ENCODE data around the gene ARL2.
"Not testable (repeated sequence)": the region's sequence is repeated elsewhere in the genome, so short reads cannot be mapped to it uniquely, and the experiment has no call there.

The ARL2 gene

DNA sequence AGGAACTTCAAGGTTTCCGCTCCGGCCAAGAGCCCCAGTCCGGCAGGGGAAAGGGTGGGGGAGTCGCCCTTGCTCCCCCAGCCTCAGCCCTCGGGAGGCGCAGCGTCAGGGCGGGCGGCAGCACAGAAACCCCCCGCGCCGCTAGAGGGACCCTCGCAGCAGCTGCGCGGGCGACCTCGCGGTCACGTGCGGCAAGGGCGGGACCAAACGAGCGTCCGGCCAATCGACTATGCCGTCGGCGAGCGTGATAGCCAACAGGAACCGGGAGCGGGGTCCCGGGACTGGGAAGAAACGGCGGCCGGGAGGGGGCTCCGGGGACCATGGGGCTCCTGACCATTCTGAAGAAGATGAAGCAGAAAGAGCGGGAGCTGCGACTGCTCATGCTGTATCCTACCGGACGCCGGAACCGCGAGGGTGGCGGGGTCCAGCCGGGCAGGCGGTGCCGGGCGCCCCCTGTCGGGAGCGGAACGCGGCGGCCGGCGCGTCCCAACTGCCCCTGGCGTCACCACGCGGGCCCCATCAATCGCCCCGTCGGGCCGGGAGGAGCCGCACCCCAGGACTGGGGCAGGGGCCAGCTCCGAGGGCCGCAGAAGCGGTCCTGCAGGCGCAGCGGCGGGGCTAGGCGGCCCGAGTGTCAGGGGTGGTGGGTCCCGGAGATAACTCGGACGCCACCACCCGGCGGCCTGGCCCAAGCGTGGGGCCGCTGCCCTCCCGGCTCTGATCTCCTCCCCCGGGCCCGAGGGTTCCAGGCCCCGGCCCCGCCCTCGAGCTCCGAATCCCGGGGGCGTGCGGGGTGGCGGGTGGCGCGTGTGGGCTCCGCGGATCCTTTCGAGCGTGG lies at the start of gene ARL2:
ARL2 (plus strand) TSS at position 273 of the 838 bp plus-strand sequence; CDS start at position 321, 48 bp downstream.
- peak; percentile 87 for DNase-seq

DNA sequence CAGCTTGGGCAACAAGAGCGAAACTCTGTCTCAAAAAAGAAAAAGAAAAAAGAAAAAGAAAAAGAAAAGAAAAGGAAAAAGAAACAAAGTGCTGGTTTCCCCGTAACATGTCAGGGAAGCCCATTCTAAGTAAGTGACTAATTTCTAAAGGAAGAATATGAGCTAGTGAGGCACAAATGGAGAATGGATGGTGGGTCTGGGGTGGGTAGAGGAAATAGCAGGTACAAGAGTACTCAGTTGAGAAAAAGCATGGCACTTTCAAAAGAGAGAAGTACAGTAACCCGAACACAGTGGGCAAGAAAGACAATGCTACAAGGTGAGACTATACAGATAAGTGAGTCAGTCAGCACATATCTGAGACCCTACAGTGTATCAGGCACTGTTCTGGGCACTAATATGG lies 46.6 kb upstream of the ARL2 start:
- DNase-seq, result no peak

DNA sequence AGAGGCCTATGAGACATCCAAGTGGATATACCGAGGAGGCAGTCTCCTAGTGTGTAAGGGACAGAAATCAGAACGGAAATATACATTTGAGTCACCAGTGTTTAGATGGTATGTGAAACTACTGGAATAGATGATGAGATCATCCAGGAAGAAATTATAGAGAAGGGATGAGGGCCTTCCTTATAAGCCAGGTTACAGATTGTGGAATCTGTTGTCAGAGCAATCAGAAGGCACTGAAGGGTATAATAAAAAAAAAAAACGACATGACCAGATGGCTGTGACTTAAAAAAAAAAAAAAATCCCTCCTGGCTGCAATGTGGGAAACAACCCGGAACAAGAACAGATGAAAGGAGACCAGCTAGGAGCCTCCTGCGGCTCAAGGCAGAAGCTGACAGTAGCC lies 44.8 kb upstream of the ARL2 start:
- no peak for DNase-seq

DNA sequence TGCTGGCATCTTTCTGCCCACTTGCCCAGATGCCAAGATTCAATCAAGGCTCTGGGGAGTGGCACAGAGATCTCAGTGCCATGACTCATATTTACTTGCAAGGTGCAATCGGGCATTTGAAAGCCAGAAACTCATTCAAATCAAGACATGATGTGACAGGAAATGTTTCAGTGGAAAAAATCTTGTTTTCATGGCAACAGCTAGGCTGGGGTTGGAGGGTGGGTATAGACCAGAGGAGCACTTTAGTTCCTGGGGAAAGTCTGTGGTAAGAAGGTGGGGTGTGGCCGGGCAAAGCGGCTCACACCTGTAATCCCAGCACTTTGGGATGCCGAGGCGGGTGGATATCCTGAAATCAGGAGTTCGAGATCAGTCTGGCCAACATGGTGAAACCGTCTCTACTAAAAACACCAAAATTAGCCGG lies 43.2 kb upstream of the ARL2 start:
- DNase-seq, result peak; percentile 43

DNA sequence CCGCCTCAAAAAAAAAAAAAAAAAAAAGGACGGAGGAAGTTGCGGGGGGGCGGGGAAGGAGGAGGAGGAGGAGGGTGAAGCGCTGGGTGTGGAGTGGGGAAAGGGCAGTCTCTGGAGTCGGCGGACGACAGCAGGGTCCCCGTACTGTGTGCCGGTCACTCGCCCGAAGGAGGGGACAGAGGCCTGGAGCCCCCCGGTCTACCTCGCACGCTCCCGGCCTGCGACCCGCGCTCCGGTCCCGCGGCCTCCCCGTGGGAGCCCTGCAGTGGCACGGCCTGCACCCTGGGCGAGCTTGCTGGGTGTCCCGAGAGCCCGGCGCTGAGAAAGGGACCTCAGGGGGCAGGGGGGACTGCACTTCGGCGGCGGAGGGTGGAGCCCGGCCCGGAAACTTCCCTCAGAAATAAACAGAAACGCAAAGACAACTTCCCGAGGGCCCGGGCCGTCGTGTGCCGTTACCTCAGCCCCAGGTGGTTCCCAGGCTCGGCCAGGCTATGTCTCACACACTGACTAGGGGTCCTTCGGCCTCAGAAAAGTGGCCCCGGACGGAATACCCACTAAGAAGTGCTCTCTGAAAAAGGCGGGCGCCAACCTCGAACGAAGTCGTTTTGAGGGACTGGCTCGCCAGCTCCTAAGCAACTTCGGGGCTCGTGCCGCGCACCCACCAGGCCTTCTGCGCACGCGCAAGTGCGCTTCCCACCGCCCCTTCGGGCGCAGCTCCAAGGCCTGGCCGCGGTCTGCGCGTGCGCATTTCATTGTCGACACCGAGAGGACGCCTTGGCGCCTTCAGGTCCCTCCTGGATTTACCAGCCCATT lies 42.3 kb upstream of the ARL2 start, which contains the start of gene MAJIN:
MAJIN (minus strand) TSS at position 688 of the 813 bp plus-strand sequence. CDS start 12,703 bp downstream, outside the sequence.
- DNase-seq, result peak; percentile 85

DNA sequence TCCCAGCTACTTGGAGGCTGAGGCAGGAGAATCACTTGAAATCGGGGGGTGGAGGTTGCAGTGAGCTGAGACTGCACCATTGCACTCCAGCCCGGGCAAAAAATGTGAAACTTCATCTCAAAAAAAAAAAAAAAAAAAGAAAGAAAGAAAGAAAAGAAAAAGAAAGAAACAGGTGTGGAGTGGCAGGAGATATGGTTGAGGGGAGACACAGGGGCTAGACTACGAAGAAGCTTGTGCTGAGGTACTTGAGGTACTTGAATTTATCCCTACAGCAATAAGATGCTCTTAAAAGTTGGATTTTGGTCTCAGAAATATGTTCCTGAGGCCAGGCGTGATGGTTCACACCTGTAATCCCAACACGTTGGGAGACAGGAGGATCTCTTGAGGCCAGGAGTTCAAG lies 39.8 kb upstream of the ARL2 start:
- DNase-seq, result no peak

DNA sequence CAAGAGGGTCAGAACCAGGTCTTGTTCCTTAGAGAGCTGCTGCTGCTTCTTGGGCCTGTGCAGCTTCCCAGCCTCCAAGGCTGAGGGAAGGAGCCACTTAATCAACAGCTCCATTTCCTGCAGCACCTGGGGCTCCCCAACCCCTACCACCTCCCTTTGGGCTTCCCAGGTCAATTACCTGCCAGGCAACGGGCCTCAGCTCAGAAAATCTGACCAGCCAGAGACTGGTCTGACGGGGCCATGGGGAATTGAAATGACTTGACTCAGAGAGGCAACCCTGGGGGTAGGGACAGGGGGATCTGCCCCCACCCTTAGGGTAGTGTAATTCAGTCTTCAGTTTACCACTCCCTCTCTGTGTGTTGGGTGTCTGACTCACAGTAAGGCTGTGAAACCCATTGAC lies 37.3 kb upstream of the ARL2 start:
- no peak for DNase-seq

DNA sequence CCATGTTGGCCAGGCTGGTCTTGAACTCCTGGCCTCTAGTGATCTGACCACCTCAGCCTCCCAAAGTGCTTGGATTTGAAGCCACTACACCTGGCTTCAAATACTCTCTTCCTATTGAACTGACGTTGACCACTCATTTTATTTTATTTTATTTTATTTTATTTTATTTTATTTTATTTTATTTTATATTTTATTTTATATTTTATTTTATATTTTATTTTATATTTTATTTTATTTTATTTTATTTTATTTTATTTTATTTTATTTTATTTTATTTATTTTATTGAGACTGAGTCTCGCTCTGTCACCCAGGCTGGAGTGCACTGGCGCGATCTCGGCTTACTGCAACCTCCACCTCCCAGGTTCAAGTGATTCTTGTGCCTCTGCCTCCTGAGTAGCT lies 30.6 kb upstream of the ARL2 start:
- DNase-seq, result not testable (repeated sequence)

DNA sequence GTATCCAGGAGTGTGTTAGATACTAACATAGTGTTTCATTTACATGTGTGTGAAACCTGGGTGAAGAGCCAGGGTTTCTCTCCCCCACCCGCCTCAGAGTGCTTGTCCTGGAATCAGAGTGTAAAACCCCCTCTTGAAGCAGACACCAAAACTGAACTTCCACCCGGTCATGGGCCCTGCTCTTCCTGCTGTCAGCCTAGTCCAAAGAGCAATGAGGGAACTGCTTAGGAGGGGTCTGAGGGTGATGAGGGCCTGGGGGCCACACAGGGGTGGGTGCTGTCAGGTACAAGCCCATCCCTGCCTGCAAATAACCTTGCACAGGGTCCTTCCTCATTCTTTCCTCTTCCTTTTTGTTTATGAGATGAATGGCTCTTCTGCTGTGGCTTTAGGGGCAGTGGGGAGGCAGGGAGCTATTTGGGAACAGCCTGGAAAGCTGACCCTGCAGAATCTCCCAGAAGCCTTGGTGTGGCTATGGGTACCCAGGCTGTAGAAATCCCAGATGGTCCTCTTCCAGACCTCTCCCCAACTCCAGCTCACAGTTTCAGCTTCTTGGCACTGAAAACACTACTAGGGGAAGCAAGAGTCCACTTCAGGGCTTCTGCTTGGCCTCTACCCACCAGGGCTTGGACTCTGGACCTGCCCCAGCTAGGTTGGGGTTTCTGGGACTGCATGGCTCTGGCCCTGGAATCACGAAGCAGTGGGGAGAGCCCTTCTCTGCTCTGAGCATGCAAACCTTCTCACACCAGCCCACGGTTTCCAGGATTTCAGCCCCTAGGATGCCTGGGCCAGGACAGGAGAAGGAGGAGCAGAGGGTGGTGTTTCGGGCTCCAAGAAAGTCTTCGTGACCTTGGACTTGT lies 25.7 kb upstream of the ARL2 start:
- DNase-seq, result no peak

DNA sequence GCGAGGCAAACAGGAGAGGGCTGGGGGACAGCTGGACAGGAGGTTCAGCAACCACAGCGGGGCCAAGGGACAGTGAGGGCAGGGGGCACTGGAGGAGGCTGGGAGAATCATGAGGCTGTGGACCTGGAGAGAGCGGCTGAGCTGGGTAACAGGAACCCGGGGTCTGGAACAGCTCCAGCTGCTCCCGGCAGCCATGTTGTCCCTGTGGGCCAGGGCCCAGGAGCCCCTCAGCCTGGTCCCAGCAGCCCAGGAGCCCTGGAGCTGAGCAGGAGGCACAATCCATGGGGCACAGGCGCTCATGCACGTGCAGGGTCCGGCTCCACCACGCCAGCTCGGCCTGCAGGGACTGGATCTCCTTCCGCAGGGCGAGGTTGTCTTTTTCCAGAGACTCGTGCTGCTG lies 24.5 kb upstream of the ARL2 start:
- no peak for DNase-seq

DNA sequence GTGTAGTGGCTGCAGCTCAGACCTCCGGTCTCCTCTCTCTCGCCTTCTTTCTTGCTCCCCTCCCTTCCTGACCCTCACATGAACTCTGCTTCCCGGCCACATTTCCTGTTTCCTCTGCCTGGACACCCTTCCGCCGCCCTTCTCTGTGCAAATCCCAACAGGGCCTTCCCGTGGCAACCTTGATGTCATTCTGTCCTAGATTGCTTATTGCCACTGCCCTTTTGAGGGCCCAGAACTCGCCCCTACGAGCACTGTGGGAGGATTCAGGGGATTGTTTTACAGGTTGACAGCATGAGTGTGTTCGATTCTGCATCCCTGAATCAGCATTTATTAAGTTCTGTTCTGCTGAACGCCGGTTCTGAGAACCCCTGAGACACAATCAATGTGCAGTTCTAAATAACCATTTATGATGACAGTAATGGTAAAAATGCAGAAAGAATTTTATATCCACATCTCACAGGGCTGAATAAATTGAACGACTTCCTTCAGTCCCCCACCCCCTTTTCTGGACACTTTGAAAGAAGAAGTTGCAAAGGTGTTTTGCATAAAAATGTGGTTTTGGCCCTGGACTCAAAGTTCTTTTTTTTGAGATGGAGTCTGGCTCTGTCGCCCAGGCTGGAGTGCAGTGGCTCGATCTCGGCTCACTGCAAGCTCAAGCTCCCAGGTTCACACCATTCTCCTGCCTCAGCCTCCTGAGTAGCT lies 23.6 kb upstream of the ARL2 start:
- no peak for DNase-seq

DNA sequence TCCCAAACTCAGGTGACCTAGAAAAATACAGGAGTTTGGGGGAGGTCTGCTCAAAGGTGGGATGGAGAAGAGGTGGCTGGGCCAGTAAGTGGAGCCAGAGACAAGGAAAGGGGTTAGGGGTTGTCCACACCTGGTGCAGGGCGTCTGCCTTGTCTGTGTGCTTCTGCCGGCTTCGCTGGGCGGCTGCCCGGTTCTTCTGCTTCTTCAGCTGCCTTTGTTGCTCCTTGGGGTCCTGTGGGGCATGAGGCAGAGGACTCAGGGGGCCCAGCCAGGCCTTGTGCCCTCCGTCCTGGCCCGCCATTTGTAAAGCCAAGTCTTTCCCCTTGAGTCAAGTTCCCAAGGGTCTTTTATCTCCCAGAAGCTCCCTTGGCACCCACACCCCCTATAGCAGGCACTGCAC lies 19.6 kb upstream of the ARL2 start:
- no peak for DNase-seq

DNA sequence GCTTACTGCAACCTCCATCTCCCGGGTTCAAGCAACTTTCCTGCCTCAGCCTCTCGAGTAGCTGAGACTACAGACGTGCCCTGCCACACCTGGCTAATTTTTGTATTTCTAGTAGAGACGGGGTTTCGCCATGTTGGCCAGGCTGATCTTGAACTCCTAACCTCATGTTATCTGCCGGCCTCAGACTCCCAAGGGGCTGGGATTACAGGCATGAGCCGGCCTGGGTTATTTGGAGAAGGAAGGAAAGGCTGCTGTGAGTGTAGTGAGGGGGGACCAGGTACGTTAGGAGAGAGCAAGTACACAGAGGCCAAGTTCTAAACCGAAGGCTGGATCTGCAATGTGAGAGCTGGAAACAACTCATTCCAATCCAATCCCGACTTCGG lies 17.6 kb upstream of the ARL2 start:
- no peak for DNase-seq

DNA sequence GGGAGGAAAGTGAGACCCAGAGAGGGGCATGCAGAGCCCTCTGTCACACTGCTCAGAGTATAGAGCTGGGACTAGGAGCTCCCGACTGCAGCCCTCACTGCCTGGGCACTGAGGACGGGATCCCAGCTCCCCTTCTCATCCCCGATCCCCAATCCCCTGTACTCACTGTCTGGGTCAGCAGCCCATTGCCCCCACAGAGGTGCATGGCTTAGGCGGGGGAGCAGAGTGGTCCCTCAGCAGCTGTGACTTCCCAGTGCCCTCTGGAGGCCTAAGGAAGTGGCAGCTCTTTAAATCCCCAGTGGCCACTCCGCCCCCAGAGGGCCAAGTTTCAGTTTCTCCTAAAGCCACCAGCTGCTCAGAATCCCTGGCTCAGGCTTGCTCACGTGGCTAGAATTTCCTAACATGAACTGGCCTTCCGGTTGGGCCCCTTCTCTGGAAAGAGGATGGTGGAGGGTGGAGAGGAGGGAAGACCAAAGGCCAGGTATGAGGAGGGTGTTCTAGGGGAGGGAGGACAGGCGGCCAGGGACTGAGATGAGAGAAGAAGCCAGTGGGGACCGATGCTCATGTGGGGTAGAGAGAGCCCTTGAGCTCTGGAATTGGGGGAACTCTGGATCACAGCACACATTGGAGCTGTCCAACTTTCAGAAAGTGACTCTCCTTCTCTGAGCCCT lies 17.1 kb upstream of the ARL2 start, which contains the start of gene BATF2:
BATF2 (minus strand) TSS at position 262 of the 671 bp plus-strand sequence; CDS start at position 205, 57 bp downstream.
- DNase-seq, result no peak

DNA sequence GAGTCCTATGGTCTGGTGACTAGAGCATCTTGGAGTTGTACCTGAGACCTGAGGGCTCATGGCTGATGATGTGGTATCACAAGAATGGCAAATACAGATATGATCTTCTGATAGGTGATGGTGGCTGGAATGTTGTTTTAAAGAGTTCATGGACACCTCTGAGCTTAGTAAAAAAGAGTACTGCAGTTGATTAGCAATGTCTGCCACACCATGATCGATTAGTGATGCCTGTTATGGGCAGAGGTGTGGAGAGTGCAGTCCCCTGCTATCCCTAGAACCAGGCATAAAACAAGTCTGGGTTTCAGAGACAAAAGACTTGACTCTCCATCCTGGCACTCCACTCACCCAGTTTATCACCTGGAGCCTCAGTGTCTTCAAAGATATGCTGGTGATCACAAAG lies 15.8 kb upstream of the ARL2 start:
- DNase-seq, result no peak

DNA sequence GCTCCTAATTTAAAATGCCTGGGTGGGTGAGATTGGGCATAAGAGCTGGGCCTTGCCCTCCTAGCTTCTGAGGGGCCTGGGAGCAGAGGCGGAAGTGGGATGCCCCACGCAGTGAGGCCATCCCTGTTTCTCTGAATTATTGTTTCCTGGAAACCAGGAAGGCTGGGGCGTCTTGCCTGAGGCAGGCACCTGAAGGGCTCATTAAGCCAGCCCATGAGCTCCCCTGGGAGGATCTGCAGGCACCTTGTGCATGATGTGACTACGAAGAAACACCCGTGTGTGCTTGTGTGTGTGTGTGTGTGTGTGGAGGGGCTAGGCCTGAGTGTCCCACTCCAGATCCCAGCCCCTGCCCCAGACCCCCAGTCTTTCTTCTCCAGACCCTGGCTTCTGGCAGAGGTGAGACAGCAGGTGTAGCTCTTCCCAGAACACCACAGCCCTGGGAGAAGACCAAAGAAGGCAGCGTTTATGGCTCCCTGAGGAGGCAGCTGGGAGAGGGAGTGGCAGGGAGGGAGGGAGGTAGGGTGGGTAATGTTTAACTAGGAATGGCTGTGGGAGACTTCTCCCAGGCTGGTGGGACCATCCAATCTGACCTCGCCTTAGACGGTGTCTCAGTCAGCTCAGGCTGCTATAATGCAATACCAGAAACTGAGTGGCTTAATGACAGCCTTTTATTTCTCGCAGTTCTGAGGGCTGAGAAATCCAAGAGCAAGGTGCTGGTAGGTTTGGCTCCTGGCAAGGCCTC lies 15.1 kb upstream of the ARL2 start:
- no peak for DNase-seq

DNA sequence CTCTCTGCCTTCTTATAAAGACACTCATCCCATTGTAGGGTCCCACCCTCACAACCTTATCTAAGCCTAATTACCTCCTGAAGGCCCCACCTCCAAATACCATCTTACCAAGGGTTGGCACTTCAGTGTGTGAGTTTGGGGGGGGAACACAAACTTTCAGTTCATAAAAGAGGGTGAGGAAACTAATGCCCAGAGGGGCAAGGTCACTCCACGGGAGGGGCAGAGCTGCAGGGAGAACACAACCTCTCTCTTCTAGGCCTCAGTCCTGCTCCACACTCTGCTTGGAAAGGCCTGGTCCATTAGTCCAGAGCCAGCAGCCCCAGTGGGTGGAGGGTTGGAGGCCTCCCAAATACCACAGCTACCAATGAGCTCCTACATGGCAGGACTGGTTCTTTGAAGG lies 14.5 kb upstream of the ARL2 start:
- no peak for DNase-seq

DNA sequence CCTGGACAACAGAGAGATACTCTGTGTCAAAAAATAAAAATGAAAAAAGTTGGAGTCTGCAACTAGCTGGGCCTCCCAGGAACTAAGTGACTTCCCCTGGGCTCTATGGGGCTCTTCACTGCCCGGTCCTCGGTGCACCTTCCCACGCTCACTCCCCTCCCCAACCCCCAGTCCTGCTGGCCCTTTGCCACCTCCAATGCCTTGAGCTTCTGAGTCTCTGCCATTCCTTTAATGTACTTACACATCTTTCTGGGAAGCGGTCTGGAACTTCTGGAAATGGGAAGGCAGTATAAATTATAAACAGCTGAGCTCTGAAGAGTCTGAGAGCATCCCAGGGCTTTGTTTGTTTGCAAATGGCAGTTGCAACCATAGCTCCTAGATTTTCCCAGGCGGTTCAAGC lies 11.3 kb upstream of the ARL2 start:
- DNase-seq, result no peak

DNA sequence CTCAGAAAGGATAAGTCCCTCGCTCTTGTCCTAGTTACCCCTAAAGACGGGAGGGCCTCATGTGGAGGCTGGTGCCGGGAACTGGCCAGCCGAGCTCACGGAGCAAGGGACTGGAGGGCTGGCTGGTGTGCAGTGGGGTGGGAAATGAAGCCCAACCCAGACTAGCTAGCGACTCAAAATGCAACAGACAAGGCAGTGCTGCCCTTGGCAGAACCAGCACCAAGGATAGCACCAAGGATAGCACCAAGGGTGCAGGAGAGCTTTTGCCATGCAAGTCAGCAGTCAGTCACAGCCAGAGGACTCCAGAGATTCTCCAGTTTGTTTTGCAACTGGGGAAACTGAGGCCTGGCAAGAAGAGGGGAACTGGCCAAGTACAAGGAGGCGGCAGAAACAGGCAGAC lies 10.7 kb upstream of the ARL2 start:
- DNase-seq, result no peak

DNA sequence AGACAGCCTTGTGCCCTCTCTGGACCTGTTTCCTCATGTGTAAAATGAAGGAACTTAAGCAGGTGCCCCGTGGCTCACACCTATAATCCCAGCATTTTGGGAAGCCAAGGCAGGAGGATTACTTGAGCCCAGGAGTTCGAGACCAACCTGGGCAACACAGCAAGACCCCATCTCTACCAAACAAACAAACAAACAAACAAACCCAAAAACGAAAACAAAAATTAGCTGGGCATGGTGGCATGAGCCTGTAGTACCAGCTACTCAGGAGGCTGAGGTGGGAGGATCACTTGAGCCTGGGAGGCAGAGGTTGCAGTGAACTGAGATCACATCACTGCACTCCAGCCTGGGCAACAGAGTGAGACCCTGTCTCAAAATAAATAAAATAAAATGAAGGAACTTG lies 10.0 kb upstream of the ARL2 start:
- DNase-seq, result not testable (repeated sequence)

DNA sequence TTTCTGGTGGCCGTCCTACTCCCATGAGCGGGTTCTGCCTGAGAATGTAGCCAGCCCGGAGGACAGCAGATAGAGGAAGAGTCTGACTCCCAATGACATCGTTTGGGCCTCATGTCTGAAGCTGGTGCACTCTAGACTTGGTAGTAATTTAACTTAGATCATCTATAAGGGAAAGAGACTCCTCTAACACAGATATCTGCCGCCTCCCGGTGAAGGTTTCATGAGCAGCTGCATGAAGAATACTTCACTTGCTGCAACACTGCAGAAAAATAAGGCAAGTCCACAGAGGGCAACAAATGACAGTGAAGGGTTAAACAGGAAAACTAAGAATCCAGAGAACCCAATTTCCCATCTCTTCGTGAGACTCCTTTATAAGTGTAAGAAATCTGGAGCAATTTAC lies 5.9 kb upstream of the ARL2 start:
- DNase-seq, result no peak
